B cell (primary cell): Measurements from ENCODE around the gene PIK3C2G. TPM values are rescaled to one million over a fixed set of nuclear protein-coding genes. Genes with fewer than 3 reads are reported as not detected.

Experiments
- ATAC-seq: fragments of 200-7000 bp; cut with Tn5 transposase; one replicate; pipeline ENCODE4 v1.10.0; 2021; ENCODE audit warnings: low read depth, mild to moderate bottlenecking, moderate number of reproducible peaks, moderate library complexity
- CTCF ChIA-PET: fragments of 350-600 bp; sonication (Branson Sonifier 250); formaldehyde crosslinking; loops from one replicate; lab custom pipeline; 2021; ENCODE audit warnings: antibody characterized with exemption, inconsistent platforms; lab: Charles Lee
- POLR2A ChIA-PET: fragments of 350-600 bp; sonication (Branson Sonifier 250); formaldehyde crosslinking; loops from one replicate; lab custom pipeline; 2021; ENCODE audit warnings: antibody characterized with exemption; lab: Charles Lee
- DNase-seq: peaks from one replicate; pipeline ENCODE4 v3.0.0; 2013
- H2AFZ ChIP-seq: 2 replicates; pipeline ENCODE4 v1.6.1; 2012; ENCODE audit warnings: mild to moderate bottlenecking, low read depth, low read length; ENCODE audit not compliant: insufficient read depth, poor library complexity, severe bottlenecking
- H3K27ac ChIP-seq, 2 donors: 1 replicate in 1 of 2; 2 replicates in 1 of 2; pipeline ENCODE4 v1.5.1; 2012 to 2013; ENCODE audit warnings: low read length in 2 of 2, mild to moderate bottlenecking in 2 of 2, moderate library complexity in 1 of 2
- H3K27me3 ChIP-seq, 4 experiments: fragments of 200-600 bp in 1 of 4; sonication (generic) in 1 of 4; replicated peaks in 1 of 4; 1 replicate in 2 of 4; 2 replicates in 2 of 4; pipeline versions ENCODE4 v1.6.1 to v1.7.0; 2013 to 2016; ENCODE audit warnings: low read length in 3 of 4, mild to moderate bottlenecking in 2 of 4, mixed read lengths in 1 of 4, moderate library complexity in 1 of 4; ENCODE audit not compliant: insufficient read depth in 4 of 4, control insufficient read depth in 3 of 4; ENCODE audit errors: control extremely low read depth in 1 of 4
- H3K36me3 ChIP-seq, 2 experiments: replicated peaks in 1 of 2; 1 replicate in 1 of 2; 2 replicates in 1 of 2; pipeline versions ENCODE4 v1.6.1 to v1.7.1; 2013; ENCODE audit warnings: low read length in 1 of 2; ENCODE audit not compliant: insufficient read depth in 2 of 2, control insufficient read depth in 1 of 2; ENCODE audit errors: control extremely low read depth in 1 of 2, extremely low read depth in 1 of 2
- H3K4me1 ChIP-seq, 2 donors: fragments of 200-600 bp in 1 of 2; sonication (generic) in 1 of 2; 1 replicate in 1 of 2; 2 replicates in 1 of 2; pipeline versions ENCODE4 v1.5.1 to v1.6.1; 2013 to 2017; ENCODE audit warnings: low read length in 2 of 2; ENCODE audit not compliant: control insufficient read depth in 2 of 2, insufficient read depth in 2 of 2
- H3K4me2 ChIP-seq: replicated peaks from 2 replicates; pipeline ENCODE3; 2012; ENCODE audit warnings: mild to moderate bottlenecking, low read depth, low read length; ENCODE audit not compliant: poor library complexity, severe bottlenecking
- H3K4me3 ChIP-seq, 5 experiments: fragments of 200-600 bp in 1 of 5; sonication (generic) in 1 of 5; 1 replicate in 3 of 5; 2 replicates in 2 of 5; pipeline versions ENCODE4 v1.5.1 to v1.7.0; 2011 to 2016; ENCODE audit warnings: low read length in 4 of 5, mild to moderate bottlenecking in 4 of 5, low read depth in 2 of 5, control low read depth in 1 of 5, moderate library complexity in 1 of 5; ENCODE audit not compliant: insufficient read depth in 1 of 5; ENCODE audit errors: control extremely low read depth in 1 of 5, extremely low read depth in 1 of 5
- H3K79me2 ChIP-seq: fragments of 200-600 bp; sonication (generic); one replicate; pipeline ENCODE4 v1.6.0; 2016; ENCODE audit warnings: low read length; ENCODE audit not compliant: control insufficient read depth, insufficient read depth
- H3K9ac ChIP-seq: fragments of 200-600 bp; sonication (generic); 2 replicates; pipeline ENCODE4 v1.6.1; 2017; ENCODE audit warnings: mild to moderate bottlenecking, low read length, moderate library complexity
- H3K9me3 ChIP-seq, 3 donors: one replicate each; pipeline versions ENCODE4 v1.6.1 to v1.7.1; 2013; ENCODE audit warnings: low read length in 2 of 3; ENCODE audit not compliant: control insufficient read depth in 2 of 3, insufficient read depth in 1 of 3; ENCODE audit errors: control extremely low read depth in 1 of 3
- H4K20me1 ChIP-seq: 2 replicates; pipeline ENCODE4 v1.6.0; 2012; ENCODE audit warnings: mild to moderate bottlenecking, low read length; ENCODE audit not compliant: insufficient read depth, control insufficient read depth, poor library complexity, severe bottlenecking
- H3K27ac Mint-ChIP-seq: one replicate; pipeline ENCODE4 v1.8.0; 2021; ENCODE audit warnings: mixed read lengths
- H3K27me3 Mint-ChIP-seq: one replicate; pipeline ENCODE4 v1.8.0; 2021; ENCODE audit warnings: mixed read lengths
- H3K4me1 Mint-ChIP-seq: one replicate; pipeline ENCODE4 v1.8.0; 2021; ENCODE audit warnings: mixed read lengths
- H3K4me3 Mint-ChIP-seq: one replicate; pipeline ENCODE4 v1.8.0; 2021; ENCODE audit warnings: mixed read lengths
- H3K9me3 Mint-ChIP-seq: one replicate; pipeline ENCODE4 v1.8.0; 2022; ENCODE audit warnings: mixed read lengths; ENCODE audit not compliant: insufficient read depth
- EZH2 ChIP-seq: IDR thresholded peaks from 2 replicates; pipeline ENCODE4 v1.6.1; 2012; ENCODE audit warnings: borderline replicate concordance, low read depth, mild to moderate bottlenecking, moderate library complexity, low read length; ENCODE audit not compliant: insufficient read depth, poor library complexity, severe bottlenecking
- WGBS: methylation state at CpG from one replicate; pipeline ENCODE4 v1.1.5; 2013; ENCODE audit warnings: missing lambda C conversion rate; ENCODE audit not compliant: insufficient coverage; 5-methylcytosine and 5-hydroxymethylcytosine counted together
- intact Hi-C: fragments of 100-400 bp; cut with micrococcal nuclease; formaldehyde crosslinking; loops from one replicate; pipeline ENCODE4 v1.10.0; 2022
- polyA plus RNA-seq: library from polyadenylated mRNA; depleted of rRNA; stranded (reverse); fragments of >200 nt; gene quantifications from 2 replicates; pipeline ENCODE4 v1.2.3, GENCODE V29; 2012
- total RNA-seq, 2 donors: library from RNA; stranded (reverse); fragments of 120-200 nt in 1 of 2; gene quantifications; 1 replicate in 1 of 2; 2 replicates in 1 of 2; pipeline versions ENCODE4 v1.2.3 to v1.2.4, GENCODE V29; 2013 to 2022
- TF ChIP-seq, protein P1 (sequence below): fragments of 200-600 bp; IDR thresholded peaks from one replicate; pipeline ENCODE4 v1.8.0; 2022; ENCODE audit warnings: antibody characterized with exemption, mild to moderate bottlenecking

Gene PIK3C2G
- total and polyA plus RNA-seq, 2 donors (not counting 1 experiment from before 2014, with no cell fraction given) = not detected

DNA sequence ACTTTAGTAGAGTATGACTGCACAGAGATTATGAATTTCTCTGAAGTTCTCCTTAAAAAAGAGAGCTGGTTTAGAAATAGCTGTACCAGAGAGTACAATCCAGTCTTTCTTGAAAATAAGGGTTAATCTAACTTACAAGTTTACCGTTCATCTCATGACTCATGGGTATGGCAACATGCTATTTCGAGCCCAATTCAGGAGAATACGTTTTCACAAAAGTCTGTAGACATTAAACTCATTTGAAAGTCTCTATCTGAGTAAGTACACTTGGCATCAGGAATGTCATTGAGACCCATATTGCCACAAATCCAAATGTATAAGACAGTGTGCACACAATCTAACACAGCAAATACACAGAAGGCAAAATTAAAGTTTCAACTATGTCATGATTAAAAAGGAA, 160.5 kb downstream of the PIK3C2G start:
- Histone ChIP-seq H2AFZ (no peak overlapping the region), H3K9ac (no peak overlapping the region), H3K9me3 (no peaks in the 10 kb centered on the region), H3K27me3 (no peaks in the 10 kb centered on the region), H4K20me1 (no peaks in the 10 kb centered on the region), H3K4me2 (no peak overlapping the region), H3K4me1 (no peaks in the 10 kb centered on the region), H3K4me3 (no peak overlapping the region), H3K36me3 (no peaks in the 10 kb centered on the region), H3K27ac (no peak overlapping the region), H3K79me2 (no peaks in the 10 kb centered on the region)
- 73% methylated on average over 2 of the region's 3 CpGs for WGBS
- no peak for TF ChIP-seq EZH2
- TF ChIP-seq, protein P1, sequence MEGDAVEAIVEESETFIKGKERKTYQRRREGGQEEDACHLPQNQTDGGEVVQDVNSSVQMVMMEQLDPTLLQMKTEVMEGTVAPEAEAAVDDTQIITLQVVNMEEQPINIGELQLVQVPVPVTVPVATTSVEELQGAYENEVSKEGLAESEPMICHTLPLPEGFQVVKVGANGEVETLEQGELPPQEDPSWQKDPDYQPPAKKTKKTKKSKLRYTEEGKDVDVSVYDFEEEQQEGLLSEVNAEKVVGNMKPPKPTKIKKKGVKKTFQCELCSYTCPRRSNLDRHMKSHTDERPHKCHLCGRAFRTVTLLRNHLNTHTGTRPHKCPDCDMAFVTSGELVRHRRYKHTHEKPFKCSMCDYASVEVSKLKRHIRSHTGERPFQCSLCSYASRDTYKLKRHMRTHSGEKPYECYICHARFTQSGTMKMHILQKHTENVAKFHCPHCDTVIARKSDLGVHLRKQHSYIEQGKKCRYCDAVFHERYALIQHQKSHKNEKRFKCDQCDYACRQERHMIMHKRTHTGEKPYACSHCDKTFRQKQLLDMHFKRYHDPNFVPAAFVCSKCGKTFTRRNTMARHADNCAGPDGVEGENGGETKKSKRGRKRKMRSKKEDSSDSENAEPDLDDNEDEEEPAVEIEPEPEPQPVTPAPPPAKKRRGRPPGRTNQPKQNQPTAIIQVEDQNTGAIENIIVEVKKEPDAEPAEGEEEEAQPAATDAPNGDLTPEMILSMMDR = no peak
- POLR2A ChIA-PET = no interaction called here
- no peak for ATAC-seq
- Mint-ChIP-seq H3K4me1 (no peaks in the 10 kb centered on the region), H3K4me3 (no peak overlapping the region), H3K27me3 (no peaks in the 10 kb centered on the region), H3K9me3 (peaks cover 5% of the 10 kb centered on the region), H3K27ac (no peak overlapping the region)
- no peak for DNase-seq
- CTCF ChIA-PET = no interaction called here
- intact Hi-C loops = no loop called here

DNA sequence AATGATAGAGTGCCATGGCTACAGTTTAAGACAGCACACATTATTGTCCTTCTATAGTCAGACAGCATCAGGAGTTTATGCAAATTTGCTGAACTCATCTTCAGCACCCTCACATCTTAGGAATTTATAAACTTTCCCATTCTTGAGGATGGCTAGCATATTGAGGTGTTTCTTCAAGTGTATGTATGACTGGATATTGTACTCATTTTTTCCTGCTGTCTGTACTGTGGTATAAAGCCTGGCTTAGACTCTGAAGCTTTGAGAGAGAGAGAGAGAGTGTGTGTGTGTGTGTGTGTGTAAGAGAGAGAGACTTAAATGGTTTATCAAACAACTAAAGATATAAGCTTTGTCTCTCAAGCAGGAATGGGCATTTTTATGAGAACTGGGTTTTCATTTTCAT, 161.6 kb downstream of the PIK3C2G start:
- no peaks in the 10 kb centered on the region for H3K27me3 Mint-ChIP-seq
- DNase-seq = no peak
- Histone ChIP-seq H3K9me3 (no peaks in the 10 kb centered on the region), H3K36me3 (no peaks in the 10 kb centered on the region), H2AFZ (no peak overlapping the region), H3K27ac (no peak overlapping the region), H3K4me1 (no peaks in the 10 kb centered on the region), H3K9ac (no peak overlapping the region), H3K27me3 (no peaks in the 10 kb centered on the region), H3K4me3 (no peak overlapping the region), H4K20me1 (no peaks in the 10 kb centered on the region), H3K4me2 (no peak overlapping the region), H3K79me2 (no peaks in the 10 kb centered on the region)
- ChIA-PET CTCF (no interaction called here), POLR2A (no interaction called here)
- no peak for TF ChIP-seq EZH2
- TF ChIP-seq, protein P1 = no peak
- no peak overlapping the region for H3K27ac Mint-ChIP-seq
- peaks cover 3% of the 10 kb centered on the region for H3K9me3 Mint-ChIP-seq
- H3K4me1 Mint-ChIP-seq = no peaks in the 10 kb centered on the region
- ATAC-seq = no peak
- intact Hi-C loops = no loop called here
- H3K4me3 Mint-ChIP-seq = no peak overlapping the region
